Mesangial cell (primary cell): Measurements from ENCODE around the gene CXorf38. TPM values are rescaled to one million over a fixed set of nuclear protein-coding genes. Genes with fewer than 3 reads are reported as not detected.

ENCODE experiments used
- total RNA-seq: library from RNA; depleted of rRNA; stranded (reverse); fragments of >200 nt; gene quantifications from 2 replicates; pipeline ENCODE4 v1.2.3, GENCODE V29; 2015

The CXorf38 gene
- total RNA-seq, result 11.2 and 14.7 TPM in 2 replicates

GRCh38 chrX:40647307-40648197 is at the start of gene CXorf38:
Gene CXorf38, minus strand, starts transcription at chrX:40647561. Its CDS starts 41 bp downstream, at chrX:40647520.

GRCh38 chrX:40623139-40623536 is 24.2 kb downstream of the CXorf38 start, which contains the start of gene MPC1L:
Gene MPC1L, plus strand, starts transcription at chrX:40623428. Its CDS starts 138 bp downstream, at chrX:40623566.

GRCh38 chrX:40580537-40581335 is 66.6 kb downstream of the CXorf38 start, which contains the start of gene ATP6AP2:
Gene ATP6AP2, plus strand, starts transcription at chrX:40580970. Its CDS starts 96 bp downstream, at chrX:40581066.

Other genes with a start within 250 kb of the CXorf38 start
- 60.8 and 82.5 TPM in 2 replicates for gene ATP6AP2, start 66.6 kb downstream of the CXorf38 start, total RNA-seq
- gene MPC1L, start 24.1 kb downstream of the CXorf38 start, total RNA-seq, result not detected in 2 replicates
- 15.7 and 17.9 TPM in 2 replicates for gene MED14, start 88.0 kb upstream of the CXorf38 start, total RNA-seq